IMR-90 (cell line): ENCODE data around the gene PRSS33. TPM values are rescaled to one million over a fixed set of nuclear protein-coding genes. Genes with fewer than 3 reads are reported as not detected.

Experiments used
- ATAC-seq: fragments of 200-7000 bp; cut with Tn5 transposase; 2 replicates; pipeline ENCODE4 v1.9.1; 2020; ENCODE audit warnings: low read depth, mild to moderate bottlenecking, moderate library complexity
- BruUV-seq: library from RNA; stranded (reverse); fragments of 400-500 nt; replicated peaks from 2 replicates; lab custom pipeline; 2021; lab: Mats Ljungman, UMichigan
- CTCF ChIA-PET: fragments of 300-600 bp; formaldehyde crosslinking; extraction: SDS; loops from one replicate; lab custom pipeline; 2021; ENCODE audit warnings: antibody characterized with exemption; lab: Yijun Ruan, JAX
- POLR2A ChIA-PET: fragments of 300-600 bp; sonication (Branson Sonifier 250); formaldehyde crosslinking; loops from one replicate; lab custom pipeline; 2022; ENCODE audit warnings: antibody characterized with exemption; ENCODE audit not compliant: unreplicated experiment; lab: Charles Lee
- DNase-seq: peaks from one replicate; pipeline ENCODE4 v3.0.0; 2013
- H2AFZ ChIP-seq: replicated peaks from 2 replicates; pipeline ENCODE3; 2013; ENCODE audit warnings: low read length, mild to moderate bottlenecking; ENCODE audit not compliant: poor library complexity
- H2AK5ac ChIP-seq: 2 replicates; pipeline ENCODE4 v1.6.1; 2013; ENCODE audit warnings: low read depth, low read length, inconsistent platforms
- H2AK9ac ChIP-seq: replicated peaks from 2 replicates; pipeline ENCODE3; 2013; ENCODE audit warnings: mild to moderate bottlenecking, low read depth, low read length, moderate library complexity; ENCODE audit not compliant: poor library complexity
- H2BK120ac ChIP-seq: 2 replicates; pipeline ENCODE4 v1.6.1; 2013; ENCODE audit warnings: low read depth, low read length, inconsistent platforms
- H2BK15ac ChIP-seq: 3 replicates; pipeline ENCODE4 v1.6.1; 2013; ENCODE audit warnings: low read depth, low read length, inconsistent platforms
- H2BK20ac ChIP-seq: 2 replicates; pipeline ENCODE4 v1.6.1; 2013; ENCODE audit warnings: low read depth, mild to moderate bottlenecking, inconsistent platforms, low read length, moderate library complexity
- H2BK5ac ChIP-seq: 2 replicates; pipeline ENCODE4 v1.6.1; 2013; ENCODE audit warnings: mild to moderate bottlenecking, low read depth, low read length, inconsistent platforms; ENCODE audit not compliant: poor library complexity, severe bottlenecking
- H3K14ac ChIP-seq: replicated peaks from 2 replicates; pipeline ENCODE4 v1.6.1; 2013; ENCODE audit warnings: low read depth, low read length, inconsistent platforms
- H3K18ac ChIP-seq: 2 replicates; pipeline ENCODE4 v1.6.1; 2013; ENCODE audit warnings: low read depth, low read length, control low read depth
- H3K23ac ChIP-seq: 2 replicates; pipeline ENCODE4 v1.6.1; 2013; ENCODE audit warnings: low read depth, low read length, inconsistent platforms
- H3K27ac ChIP-seq: 2 replicates; pipeline ENCODE4 v1.5.1; 2013; ENCODE audit warnings: mild to moderate bottlenecking, control low read depth, low read length; ENCODE audit not compliant: insufficient read depth
- H3K27me3 ChIP-seq: 2 replicates; pipeline ENCODE4 v1.6.1; 2013; ENCODE audit warnings: low read length; ENCODE audit not compliant: control insufficient read depth, insufficient read depth
- H3K36me3 ChIP-seq: 2 replicates; pipeline ENCODE4 v1.6.1; 2013; ENCODE audit warnings: low read length, mixed read lengths; ENCODE audit not compliant: control insufficient read depth, insufficient read depth
- H3K4ac ChIP-seq: 2 replicates; pipeline ENCODE4 v1.6.1; 2013; ENCODE audit warnings: low read depth, low read length, inconsistent platforms
- H3K4me1 ChIP-seq: 2 replicates; pipeline ENCODE4 v1.6.1; 2013; ENCODE audit warnings: low read length, mixed read lengths; ENCODE audit not compliant: control insufficient read depth, insufficient read depth
- H3K4me2 ChIP-seq: 2 replicates; pipeline ENCODE4 v1.6.1; 2013; ENCODE audit warnings: low read depth, mild to moderate bottlenecking, control low read depth, low read length, moderate library complexity
- H3K4me3 ChIP-seq: 2 replicates; pipeline ENCODE4 v1.5.1; 2013; ENCODE audit warnings: low read depth, mild to moderate bottlenecking, control low read depth, low read length, moderate library complexity; ENCODE audit not compliant: insufficient read depth
- H3K56ac ChIP-seq: 2 replicates; pipeline ENCODE4 v1.6.1; 2013; ENCODE audit warnings: low read length, inconsistent platforms; ENCODE audit not compliant: insufficient read depth; ENCODE audit errors: extremely low read depth
- H3K79me1 ChIP-seq, 2 experiments: 2 replicates each; pipeline ENCODE4 v1.6.1; 2013; ENCODE audit warnings: low read length in 2 of 2, inconsistent platforms in 1 of 2, low read depth in 1 of 2
- H3K9ac ChIP-seq: 2 replicates; pipeline ENCODE4 v1.6.1; 2013; ENCODE audit warnings: low read depth, low read length, control low read depth
- H3K9me1 ChIP-seq: 2 replicates; pipeline ENCODE4 v1.6.1; 2013; ENCODE audit warnings: low read length, inconsistent platforms; ENCODE audit not compliant: insufficient read depth
- H3K9me3 ChIP-seq: 2 replicates; pipeline ENCODE4 v1.6.1; 2013; ENCODE audit warnings: low read length; ENCODE audit not compliant: control insufficient read depth, insufficient read depth
- H4K20me1 ChIP-seq: 2 replicates; pipeline ENCODE4 v1.6.1; 2013; ENCODE audit warnings: low read length, inconsistent platforms; ENCODE audit not compliant: insufficient read depth
- H4K5ac ChIP-seq: 2 replicates; pipeline ENCODE4 v1.6.1; 2013; ENCODE audit warnings: mild to moderate bottlenecking, low read depth, low read length, control low read depth
- H4K8ac ChIP-seq, 2 experiments: 2 replicates each; pipeline ENCODE4 v1.6.1; 2013; ENCODE audit warnings: low read depth in 2 of 2, low read length in 2 of 2, control low read depth in 1 of 2, inconsistent platforms in 1 of 2
- H4K91ac ChIP-seq: 2 replicates; pipeline ENCODE4 v1.6.1; 2013; ENCODE audit warnings: low read depth, low read length, inconsistent platforms; ENCODE audit not compliant: insufficient read depth
- CHD1 ChIP-seq: IDR thresholded peaks from 2 replicates; pipeline ENCODE4 v1.6.1; 2012; ENCODE audit warnings: low read depth, low read length, improper control_type of control experiment
- POLR2A ChIP-seq: IDR thresholded peaks from 2 replicates; pipeline ENCODE4 v1.6.1; 2012; ENCODE audit warnings: mild to moderate bottlenecking, low read depth, low read length
- SMC3 ChIP-seq: fragments of 150-350 bp; IDR thresholded peaks from 2 replicates; pipeline ENCODE4 v1.6.1; 2016; ENCODE audit warnings: low read depth, mild to moderate bottlenecking, antibody characterized with exemption, low read length, moderate library complexity
- WGBS, 2 experiments: methylation state at CpG; one replicate each; pipeline versions ENCODE4 v1.1.5 to v1.1.7; 2013; ENCODE audit warnings: missing lambda C conversion rate in 2 of 2; ENCODE audit not compliant: insufficient read length in 1 of 2; ENCODE audit errors: extremely low coverage in 2 of 2; 5-methylcytosine and 5-hydroxymethylcytosine counted together
- dilution Hi-C: fragments of 300-500 bp; cut with HindIII; formaldehyde crosslinking; loops from one replicate; pipeline ENCODE4 v1.14.3; 2018; ENCODE audit warnings: low sequenced_read_pairs; ENCODE audit not compliant: unreplicated experiment
- in situ Hi-C: fragments of 300-500 bp; cut with MboI; formaldehyde crosslinking; loops from 3 replicates; pipeline ENCODE4 v1.14.3; 2019; ENCODE audit warnings: low sequenced_read_pairs, inconsistent platforms, mixed read lengths
- intact Hi-C: fragments of 100-400 bp; cut with micrococcal nuclease; formaldehyde crosslinking; loops from 2 replicates; pipeline ENCODE4 v1.10.0; 2022
- polyA plus RNA-seq, 3 experiments: library from polyadenylated mRNA; depleted of rRNA; stranded (reverse); fragments of >200 nt; gene quantifications; 2 replicates each; pipeline ENCODE4 v1.2.3, GENCODE V29; 2012; ENCODE audit warnings: low replicate concordance in 1 of 3
- total RNA-seq: library from RNA; depleted of rRNA; stranded (reverse); fragments of >200 nt; gene quantifications from 2 replicates; pipeline ENCODE4 v1.2.3, GENCODE V29; 2012

The PRSS33 gene
- total and polyA plus RNA-seq, 2 of the 4 experiments (the other 2 are of a cell fraction): not detected

DNA sequence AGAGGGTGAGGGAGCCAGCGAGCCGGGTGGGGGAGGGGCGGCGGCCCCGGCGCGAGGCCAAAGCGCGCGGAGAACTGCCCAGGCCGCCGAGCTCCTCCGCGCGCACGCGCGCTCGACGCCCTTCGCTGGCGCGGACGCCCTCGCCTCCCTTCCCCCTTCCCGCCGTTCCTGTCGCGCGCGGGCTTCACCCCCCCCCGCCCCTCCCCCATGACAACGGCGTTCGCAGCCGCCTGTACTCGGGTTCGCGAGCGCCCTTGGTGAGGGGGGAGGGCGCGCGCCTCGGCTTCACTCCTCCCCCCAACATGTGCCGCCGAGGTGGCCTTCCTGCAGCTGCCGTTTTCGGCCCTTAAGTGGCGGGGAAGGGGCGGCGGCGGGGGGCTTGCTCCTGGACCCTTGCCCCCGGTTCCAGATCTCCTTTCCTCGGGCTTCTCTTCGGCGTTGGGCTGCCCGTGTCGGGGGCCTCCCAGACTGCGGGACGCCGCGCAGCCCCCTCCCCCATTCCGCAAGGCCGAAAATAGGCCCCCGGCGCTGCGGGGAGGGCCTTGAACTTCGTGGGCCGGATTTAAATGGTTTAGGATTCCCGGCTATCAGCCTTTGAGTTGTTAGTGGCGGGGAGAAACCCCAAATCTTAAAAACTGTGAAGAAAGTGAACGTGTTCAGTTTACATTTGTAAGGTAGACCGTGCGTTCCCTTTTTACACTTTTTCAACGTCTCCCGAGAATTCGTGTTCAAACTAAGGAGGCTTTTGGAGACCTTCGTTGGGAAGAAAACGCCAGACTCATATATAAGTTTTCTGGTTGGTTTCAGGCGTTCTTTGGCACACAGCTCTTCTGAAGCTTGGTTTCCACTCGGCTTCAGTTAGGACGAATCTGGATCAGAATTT is 34.3 kb downstream of the PRSS33 start:
- Histone ChIP-seq H4K5ac (no peak overlapping the region), H3K79me1 (peaks cover 15 to 54% of the 10 kb centered on the region in 2 experiments), H3K14ac (peak overlapping the region; percentile 95), H3K4me3 (peak overlapping the region; percentile 88), H2BK5ac (peak overlapping the region; percentile 90), H3K27ac (peak overlapping the region; percentile 99), H3K9me1 (peaks cover 14% of the 10 kb centered on the region), H3K4me2 (peak overlapping the region; percentile 99), H3K36me3 (peaks cover 17% of the 10 kb centered on the region), H3K4ac (peak overlapping the region; percentile 34), H3K9me3 (peaks cover 2% of the 10 kb centered on the region; the same call in 1 of the 2 replicates), H2AK5ac (peak overlapping the region; percentile 68), H3K27me3 (no peaks in the 10 kb centered on the region), H2BK120ac (no peak overlapping the region), H2BK20ac (no peak overlapping the region), H3K9ac (peak overlapping the region; percentile 97), H2BK15ac (no peak overlapping the region), H3K23ac (peak overlapping the region; percentile 86), H4K20me1 (peaks cover 53% of the 10 kb centered on the region), H3K18ac (no peak overlapping the region; the same call in none of the 2 replicates), H2AK9ac (peak overlapping the region; percentile 98), H4K91ac (peak overlapping the region; percentile 29; the same call in 1 of the 2 replicates), H4K8ac (peak overlapping the region; percentile 38 to 54; a peak in 3 of 4 replicates), H3K4me1 (peaks cover 9% of the 10 kb centered on the region), H3K56ac (peak overlapping the region; percentile 80), H2AFZ (peak overlapping the region; percentile 99)
- intact Hi-C loops (loop anchor here (1.0 kb wide), 1 partner anchor 115 kb away; no protein-coding TSS in a partner anchor), dilution Hi-C loops (no loop called here), in situ Hi-C loops (no loop called here)
- TF ChIP-seq POLR2A (0 out of 2 replicates have a peak, but pooled peaks have one; percentile 53), CHD1 (peak; percentile 11; the same call in 1 of the 2 replicates), SMC3 (no peak)
- ChIA-PET CTCF (no interaction called here), POLR2A (interaction anchor here (0.6 to 1.4 kb wide), 5 partner anchors 10 to 1175 kb away, joined by 3 to 8 read pairs (median 4); no protein-coding TSS in a partner anchor)
- WGBS, 2 experiments: 0% methylated on average over 2 of the region's 82 CpGs; no CpG with 5 or more reads in 1 of the 2 experiments
- BruUV-seq: no TSS peak
- DNase-seq (peak; percentile 77), ATAC-seq (peak; percentile 69)
